Smooth muscle cell (in vitro differentiated cells): Measurements from ENCODE around the gene SHANK2. TPM values are rescaled to one million over a fixed set of nuclear protein-coding genes. Genes with fewer than 3 reads are reported as not detected.

Experiments used
- DNase-seq: peaks from one replicate; lab custom pipeline; 2025; ENCODE audit not compliant: unreplicated experiment; lab: John Stamatoyannopoulos, UW
- H2AFZ ChIP-seq: fragments of 200-600 bp; sonication (generic); 2 replicates; pipeline ENCODE4 v1.6.0; 2016; ENCODE audit warnings: antibody characterized with exemption, low read depth, mild to moderate bottlenecking
- H3F3A ChIP-seq: fragments of 200-600 bp; sonication (generic); 2 replicates; pipeline ENCODE4 v1.6.0; 2017; ENCODE audit warnings: antibody characterized with exemption, low read depth
- H3K27ac ChIP-seq: fragments of 200-600 bp; sonication (generic); 2 replicates; pipeline ENCODE4 v1.5.1; 2016; ENCODE audit warnings: low read depth, mild to moderate bottlenecking
- H3K27me3 ChIP-seq: fragments of 200-600 bp; sonication (generic); 2 replicates; pipeline ENCODE4 v1.6.1; 2016; ENCODE audit warnings: low read depth, mild to moderate bottlenecking
- H3K36me3 ChIP-seq: fragments of 200-600 bp; sonication (generic); 2 replicates; pipeline ENCODE4 v1.5.1; 2016; ENCODE audit warnings: low read depth
- H3K4me1 ChIP-seq: fragments of 200-600 bp; sonication (generic); 2 replicates; pipeline ENCODE4 v1.5.1; 2016; ENCODE audit warnings: low read depth
- H3K4me2 ChIP-seq: fragments of 200-600 bp; sonication (generic); 2 replicates; pipeline ENCODE4 v1.6.0; 2016; ENCODE audit warnings: mild to moderate bottlenecking
- H3K4me3 ChIP-seq: fragments of 200-600 bp; sonication (generic); 2 replicates; pipeline ENCODE4 v1.5.1; 2016; ENCODE audit warnings: mild to moderate bottlenecking
- H3K79me2 ChIP-seq: fragments of 200-600 bp; sonication (generic); 2 replicates; pipeline ENCODE4 v1.6.0; 2016; ENCODE audit warnings: low read depth, mild to moderate bottlenecking
- H3K9ac ChIP-seq: fragments of 200-600 bp; sonication (generic); 2 replicates; pipeline ENCODE4 v1.6.0; 2016; ENCODE audit warnings: low read depth
- H3K9me3 ChIP-seq: fragments of 200-600 bp; sonication (generic); replicated peaks from 2 replicates; pipeline ENCODE4 v1.5.1; 2016; ENCODE audit warnings: low read depth
- H4K20me1 ChIP-seq: fragments of 200-600 bp; sonication (generic); 2 replicates; pipeline ENCODE4 v1.6.0; 2016; ENCODE audit warnings: low read depth
- CTCF ChIP-seq: fragments of 200-600 bp; sonication (generic); IDR thresholded peaks from 2 replicates; pipeline ENCODE4 v1.5.1; 2017; ENCODE audit warnings: borderline replicate concordance, mild to moderate bottlenecking, antibody characterized with exemption; ENCODE audit not compliant: insufficient read depth, poor library complexity, severe bottlenecking
- WGBS: methylation state at CpG from one replicate; pipeline ENCODE4 v1.1.7; 2016; ENCODE audit warnings: low lambda C conversion rate; 5-methylcytosine and 5-hydroxymethylcytosine counted together
- polyA plus RNA-seq: library from polyadenylated mRNA; unstranded; fragments of >200 nt; fragmentation: Nextera tagmentation; extraction: Ambion mirVana; gene quantifications from 2 replicates; pipeline ENCODE4 v1.2.1, GENCODE V29; 2016
- total RNA-seq: library from RNA; depleted of rRNA; stranded (reverse); fragments of >200 nt; gene quantifications from 2 replicates; pipeline ENCODE4 v1.2.3, GENCODE V29; 2014

Gene SHANK2
- total and polyA plus RNA-seq, 2 experiments from 2014 or later, result 1.5 to 9.9 TPM

DNA sequence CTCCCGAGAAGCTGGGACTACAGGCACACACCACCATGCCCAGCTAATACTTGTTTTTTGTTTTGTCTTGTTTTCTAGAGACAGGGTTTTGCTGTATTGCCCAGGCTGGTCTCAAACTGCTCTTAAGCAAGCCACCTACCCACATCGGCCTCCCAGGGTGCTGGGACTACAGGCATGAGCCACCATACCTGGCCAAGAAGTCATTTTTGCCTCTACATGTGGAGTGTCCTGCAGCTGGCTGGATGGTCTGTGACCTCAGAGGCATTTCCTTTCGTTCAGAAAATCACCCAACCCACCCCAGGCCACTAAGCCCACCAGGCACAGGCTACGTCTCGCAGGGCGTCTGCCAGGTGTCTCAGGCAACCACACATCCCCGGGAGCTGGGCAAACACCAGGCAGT, 12.8 kb downstream of the SHANK2 start:
- H3K4me1 ChIP-seq, result peaks cover 6% of the 10 kb centered on the region
- H3K4me2 ChIP-seq, result no peak overlapping the region
- no peaks in the 10 kb centered on the region for H3F3A ChIP-seq
- 82% methylated on average over 7 of the region's 7 CpGs for WGBS
- no peaks in the 10 kb centered on the region for H4K20me1 ChIP-seq
- no peak for TF ChIP-seq CTCF
- H3K79me2 ChIP-seq, result no peaks in the 10 kb centered on the region
- H2AFZ ChIP-seq, result no peak overlapping the region
- no peak overlapping the region for H3K4me3 ChIP-seq
- DNase-seq, result no peak
- no peaks in the 10 kb centered on the region for H3K9me3 ChIP-seq
- no peaks in the 10 kb centered on the region for H3K36me3 ChIP-seq
- no peak overlapping the region for H3K9ac ChIP-seq
- no peak overlapping the region for H3K27ac ChIP-seq
- H3K27me3 ChIP-seq, result no peaks in the 10 kb centered on the region

DNA sequence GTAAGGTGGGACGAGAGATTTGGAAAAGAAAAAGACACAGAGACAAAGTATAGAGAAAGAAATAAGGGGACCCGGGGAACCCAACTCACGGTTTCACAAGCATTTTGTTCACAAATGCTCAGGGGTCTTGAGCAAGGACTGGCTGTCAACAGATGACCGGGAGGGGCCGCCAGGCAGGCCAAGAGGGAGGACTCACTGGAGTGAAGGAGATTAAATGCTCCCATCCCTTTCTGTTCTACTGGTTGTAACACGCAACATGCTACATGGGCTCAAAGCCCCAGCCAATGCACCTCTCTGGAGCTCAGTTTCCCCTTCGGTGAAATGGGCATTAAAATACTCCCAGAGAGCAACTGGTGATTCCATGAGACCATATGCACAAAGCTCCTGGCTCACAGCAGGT, 13.4 kb downstream of the SHANK2 start:
- TF ChIP-seq CTCF, result no peak
- Histone ChIP-seq H3K9ac (no peak overlapping the region), H3K9me3 (no peaks in the 10 kb centered on the region), H3K79me2 (no peaks in the 10 kb centered on the region), H4K20me1 (no peaks in the 10 kb centered on the region), H3K36me3 (no peaks in the 10 kb centered on the region), H3K4me3 (no peak overlapping the region), H3K4me2 (no peak overlapping the region), H2AFZ (no peak overlapping the region), H3K27me3 (no peaks in the 10 kb centered on the region), H3K4me1 (peaks cover 6% of the 10 kb centered on the region), H3K27ac (no peak overlapping the region), H3F3A (no peaks in the 10 kb centered on the region)
- 95% methylated on average over 7 of the region's 7 CpGs for WGBS
- no peak for DNase-seq

- H3K4me2 ChIP-seq, result no peak overlapping the region
- H3K4me3 ChIP-seq, result no peak overlapping the region
- WGBS, result 94% methylated on average over 8 of the region's 8 CpGs
- H3K4me1 ChIP-seq, result peaks cover 6% of the 10 kb centered on the region
- no peaks in the 10 kb centered on the region for H4K20me1 ChIP-seq
- H2AFZ ChIP-seq, result no peak overlapping the region
- no peaks in the 10 kb centered on the region for H3K36me3 ChIP-seq
- H3K79me2 ChIP-seq, result no peaks in the 10 kb centered on the region
- no peaks in the 10 kb centered on the region for H3K9me3 ChIP-seq
- no peaks in the 10 kb centered on the region for H3K27me3 ChIP-seq
- H3K9ac ChIP-seq, result no peak overlapping the region
- DNase-seq, result no peak
- no peaks in the 10 kb centered on the region for H3F3A ChIP-seq
- H3K27ac ChIP-seq, result no peak overlapping the region
- no peak for TF ChIP-seq CTCF
These were observed 14.0 kb downstream of the SHANK2 start for GRCh38 chr11:71238285-71238875.

GRCh38 chr11:71237853-71238252, 14.5 kb downstream of the SHANK2 start:
- Histone ChIP-seq H3K36me3 (no peaks in the 10 kb centered on the region), H3K79me2 (no peaks in the 10 kb centered on the region), H4K20me1 (no peaks in the 10 kb centered on the region), H3K4me2 (no peak overlapping the region), H3F3A (no peaks in the 10 kb centered on the region), H3K27me3 (no peaks in the 10 kb centered on the region), H3K9me3 (no peaks in the 10 kb centered on the region), H3K4me3 (no peak overlapping the region), H3K4me1 (peaks cover 6% of the 10 kb centered on the region), H3K9ac (no peak overlapping the region), H3K27ac (no peak overlapping the region), H2AFZ (no peak overlapping the region)
- no peak for DNase-seq
- 91% methylated on average over 6 of the region's 6 CpGs for WGBS
- TF ChIP-seq CTCF, result no peak
